ENCODE data around the gene PPM1N. TPM values are rescaled to one million over a fixed set of nuclear protein-coding genes. Genes with fewer than 3 reads are reported as not detected.
A peak's percentile ranks its signal among the peaks of the same experiment; 100 is the strongest.

PPM1N gene
- total and polyA plus RNA-seq, 2 experiments from 2014 or later: 0.40 to 0.59 TPM

GRCh38 chr19:45512881-45513483 is 14.7 kb downstream of the PPM1N start:
- no peak overlapping the region for H3K4me2 ChIP-seq
- H3K4me1 ChIP-seq (ENCODE audit: insufficient read depth): peaks cover 17% of the 10 kb centered on the region
- H3K27ac ChIP-seq: no peak overlapping the region
- TF ChIP-seq EZH2phosphoT487 (IDR thresholded peaks at IDR 0.05; ENCODE audit: low read depth, severe bottlenecking, unreplicated experiment) (no peak), EZH2 (IDR thresholded peaks at IDR 0.05; ENCODE audit: borderline replicate concordance) (no peak)
- TF ChIP-seq, protein P1, sequence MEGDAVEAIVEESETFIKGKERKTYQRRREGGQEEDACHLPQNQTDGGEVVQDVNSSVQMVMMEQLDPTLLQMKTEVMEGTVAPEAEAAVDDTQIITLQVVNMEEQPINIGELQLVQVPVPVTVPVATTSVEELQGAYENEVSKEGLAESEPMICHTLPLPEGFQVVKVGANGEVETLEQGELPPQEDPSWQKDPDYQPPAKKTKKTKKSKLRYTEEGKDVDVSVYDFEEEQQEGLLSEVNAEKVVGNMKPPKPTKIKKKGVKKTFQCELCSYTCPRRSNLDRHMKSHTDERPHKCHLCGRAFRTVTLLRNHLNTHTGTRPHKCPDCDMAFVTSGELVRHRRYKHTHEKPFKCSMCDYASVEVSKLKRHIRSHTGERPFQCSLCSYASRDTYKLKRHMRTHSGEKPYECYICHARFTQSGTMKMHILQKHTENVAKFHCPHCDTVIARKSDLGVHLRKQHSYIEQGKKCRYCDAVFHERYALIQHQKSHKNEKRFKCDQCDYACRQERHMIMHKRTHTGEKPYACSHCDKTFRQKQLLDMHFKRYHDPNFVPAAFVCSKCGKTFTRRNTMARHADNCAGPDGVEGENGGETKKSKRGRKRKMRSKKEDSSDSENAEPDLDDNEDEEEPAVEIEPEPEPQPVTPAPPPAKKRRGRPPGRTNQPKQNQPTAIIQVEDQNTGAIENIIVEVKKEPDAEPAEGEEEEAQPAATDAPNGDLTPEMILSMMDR (IDR thresholded peaks at IDR 0.05; ENCODE audit: poor library complexity): no peak
- no peaks in the 10 kb centered on the region for H3K27me3 ChIP-seq
- no peak overlapping the region for H2AFZ ChIP-seq
- DNase-seq (ENCODE audit: low spot score): no peak
- no peaks in the 10 kb centered on the region for H3K36me3 ChIP-seq (replicated peaks; ENCODE audit: insufficient read depth, low read depth)
- H3K9me2 ChIP-seq (replicated peaks; ENCODE audit: insufficient read depth): no peaks in the 10 kb centered on the region
- 84% methylated on average over 6 of the region's 6 CpGs for WGBS (ENCODE audit: low lambda C conversion rate, missing lambda C conversion rate)
- peaks cover 27% of the 10 kb centered on the region for H4K20me1 ChIP-seq (ENCODE audit: insufficient read depth, poor library complexity, severe bottlenecking)
- no peaks in the 10 kb centered on the region for H3K9me3 ChIP-seq (ENCODE audit: low read depth)
- H3K79me2 ChIP-seq: peaks cover 85% of the 10 kb centered on the region
- H3K4me3 ChIP-seq: no peak overlapping the region

- Histone ChIP-seq H3K79me2 (peaks cover 70% of the 10 kb centered on the region), H3K4me2 (peak overlapping the region; percentile 46), H3K9me3 (ENCODE audit: low read depth) (no peaks in the 10 kb centered on the region), H3K27ac (peak overlapping the region; percentile 71), H3K4me3 (no peak overlapping the region), H3K27me3 (no peaks in the 10 kb centered on the region), H3K9me2 (replicated peaks; ENCODE audit: insufficient read depth) (no peaks in the 10 kb centered on the region), H4K20me1 (ENCODE audit: insufficient read depth, poor library complexity, severe bottlenecking) (peaks cover 27% of the 10 kb centered on the region), H3K36me3 (replicated peaks; ENCODE audit: insufficient read depth, low read depth) (no peaks in the 10 kb centered on the region), H3K4me1 (ENCODE audit: insufficient read depth) (peaks cover 16% of the 10 kb centered on the region), H2AFZ (no peak overlapping the region)
- 67% methylated on average over 13 of the region's 13 CpGs for WGBS (ENCODE audit: low lambda C conversion rate, missing lambda C conversion rate)
- peak; percentile 64 for DNase-seq (ENCODE audit: low spot score)
- TF ChIP-seq EZH2phosphoT487 (IDR thresholded peaks at IDR 0.05; ENCODE audit: low read depth, severe bottlenecking, unreplicated experiment): no peak
- TF ChIP-seq EZH2 (IDR thresholded peaks at IDR 0.05; ENCODE audit: borderline replicate concordance): no peak
- TF ChIP-seq, protein P1 (IDR thresholded peaks at IDR 0.05; ENCODE audit: poor library complexity): no peak
Observed at GRCh38 chr19:45514376-45515051, 16.3 kb downstream of the PPM1N start.

GRCh38 chr19:45515081-45515624 is 16.9 kb downstream of the PPM1N start:
- peaks cover 63% of the 10 kb centered on the region for H3K79me2 ChIP-seq
- peaks cover 12% of the 10 kb centered on the region for H3K4me1 ChIP-seq (ENCODE audit: insufficient read depth)
- H3K9me3 ChIP-seq (ENCODE audit: low read depth): no peaks in the 10 kb centered on the region
- no peak overlapping the region for H2AFZ ChIP-seq
- no peak for DNase-seq (ENCODE audit: low spot score)
- no peaks in the 10 kb centered on the region for H3K27me3 ChIP-seq
- H3K36me3 ChIP-seq (replicated peaks; ENCODE audit: insufficient read depth, low read depth): no peaks in the 10 kb centered on the region
- no peak for TF ChIP-seq EZH2phosphoT487 (IDR thresholded peaks at IDR 0.05; ENCODE audit: low read depth, severe bottlenecking, unreplicated experiment)
- TF ChIP-seq, protein P1 (IDR thresholded peaks at IDR 0.05; ENCODE audit: poor library complexity): no peak
- peaks cover 23% of the 10 kb centered on the region for H4K20me1 ChIP-seq (ENCODE audit: insufficient read depth, poor library complexity, severe bottlenecking)
- peak overlapping the region; percentile 71 for H3K27ac ChIP-seq
- WGBS (ENCODE audit: low lambda C conversion rate, missing lambda C conversion rate): 95% methylated on average over 5 of the region's 10 CpGs
- no peaks in the 10 kb centered on the region for H3K9me2 ChIP-seq (replicated peaks; ENCODE audit: insufficient read depth)
- H3K4me2 ChIP-seq: peak overlapping the region; percentile 46
- no peak overlapping the region for H3K4me3 ChIP-seq

Measured in hepatocyte (in vitro differentiated cells).